ENCODE data around the gene ACY1. TPM values are rescaled to one million over a fixed set of nuclear protein-coding genes. Genes with fewer than 3 reads are reported as not detected.

Gene ACY1
- total and polyA plus RNA-seq, 8 donors: 8.0 to 60.6 (median 38.3) TPM; not detected in 1

DNA sequence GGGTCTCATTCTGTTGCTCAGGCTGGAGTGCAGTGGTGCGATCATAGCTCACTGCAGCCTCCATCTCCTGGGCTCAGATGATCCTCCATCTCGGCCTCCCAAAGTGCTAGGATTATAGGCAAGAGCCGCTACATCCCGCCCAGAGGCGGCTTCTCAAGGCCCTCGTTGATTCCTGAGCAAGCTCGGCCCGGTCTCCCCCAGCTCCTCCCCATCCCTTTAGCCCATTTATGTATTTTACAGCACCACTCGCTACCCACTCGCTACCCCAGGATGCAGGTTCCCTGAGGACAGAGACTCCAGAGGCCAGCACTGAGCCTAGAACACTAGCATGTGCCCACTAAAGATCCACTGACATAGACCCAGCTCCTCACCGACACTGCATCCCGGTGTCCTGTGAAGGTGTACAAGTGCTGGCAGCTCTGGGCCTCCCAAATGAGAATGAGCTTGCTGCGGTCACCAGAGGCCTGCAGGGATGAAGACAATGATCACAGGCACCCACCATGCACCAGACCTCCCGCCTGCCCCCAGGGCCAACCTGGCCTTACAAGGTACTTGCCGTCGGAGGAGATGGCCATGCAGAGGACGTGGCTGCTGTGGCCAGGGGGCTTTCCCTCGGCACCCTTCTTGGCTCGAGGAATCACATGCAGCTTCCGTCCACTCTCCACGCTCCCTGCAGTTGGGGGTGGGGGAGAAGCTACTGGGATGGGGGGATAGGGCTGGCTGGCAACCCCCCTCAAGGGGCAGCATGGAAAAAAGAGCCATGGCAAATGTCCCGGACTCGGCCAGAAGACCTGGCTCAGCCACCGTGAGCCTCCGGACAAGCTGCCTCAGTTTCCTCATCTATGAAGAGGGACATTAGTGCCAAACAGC, 47.2 kb upstream of the ACY1 start:
- no peak for TF ChIP-seq EP300 (IDR thresholded peaks at IDR 0.05)
- no peak for TF ChIP-seq POLR2A (IDR thresholded peaks at IDR 0.05)
- TF ChIP-seq, protein P1, sequence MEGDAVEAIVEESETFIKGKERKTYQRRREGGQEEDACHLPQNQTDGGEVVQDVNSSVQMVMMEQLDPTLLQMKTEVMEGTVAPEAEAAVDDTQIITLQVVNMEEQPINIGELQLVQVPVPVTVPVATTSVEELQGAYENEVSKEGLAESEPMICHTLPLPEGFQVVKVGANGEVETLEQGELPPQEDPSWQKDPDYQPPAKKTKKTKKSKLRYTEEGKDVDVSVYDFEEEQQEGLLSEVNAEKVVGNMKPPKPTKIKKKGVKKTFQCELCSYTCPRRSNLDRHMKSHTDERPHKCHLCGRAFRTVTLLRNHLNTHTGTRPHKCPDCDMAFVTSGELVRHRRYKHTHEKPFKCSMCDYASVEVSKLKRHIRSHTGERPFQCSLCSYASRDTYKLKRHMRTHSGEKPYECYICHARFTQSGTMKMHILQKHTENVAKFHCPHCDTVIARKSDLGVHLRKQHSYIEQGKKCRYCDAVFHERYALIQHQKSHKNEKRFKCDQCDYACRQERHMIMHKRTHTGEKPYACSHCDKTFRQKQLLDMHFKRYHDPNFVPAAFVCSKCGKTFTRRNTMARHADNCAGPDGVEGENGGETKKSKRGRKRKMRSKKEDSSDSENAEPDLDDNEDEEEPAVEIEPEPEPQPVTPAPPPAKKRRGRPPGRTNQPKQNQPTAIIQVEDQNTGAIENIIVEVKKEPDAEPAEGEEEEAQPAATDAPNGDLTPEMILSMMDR (IDR thresholded peaks at IDR 0.05): no peak
- TF ChIP-seq POLR2AphosphoS5 (IDR thresholded peaks at IDR 0.05): no peak
- intact Hi-C loops (cut with DNase I; ENCODE audit: low total_unique reads): no loop called here
- DNase-seq: peak; percentile 1 to 22
- H3K4me3 ChIP-seq: no peak overlapping the region
- H3K36me3 ChIP-seq: peaks cover 50 to 83% (median 74%) of the 10 kb centered on the region in 4 donors
- no peaks in the 10 kb centered on the region for H3K27me3 ChIP-seq
- peaks cover 11 to 15% (median 13%) of the 10 kb centered on the region in 4 donors for H3K4me1 ChIP-seq
- H3K9me3 ChIP-seq: no peaks in the 10 kb centered on the region
- WGBS, 5 donors: 93 to 98% (median 97%) methylated on average over 22 to 25 of the region's 25 CpGs
- no peak overlapping the region for H3K27ac ChIP-seq

DNA sequence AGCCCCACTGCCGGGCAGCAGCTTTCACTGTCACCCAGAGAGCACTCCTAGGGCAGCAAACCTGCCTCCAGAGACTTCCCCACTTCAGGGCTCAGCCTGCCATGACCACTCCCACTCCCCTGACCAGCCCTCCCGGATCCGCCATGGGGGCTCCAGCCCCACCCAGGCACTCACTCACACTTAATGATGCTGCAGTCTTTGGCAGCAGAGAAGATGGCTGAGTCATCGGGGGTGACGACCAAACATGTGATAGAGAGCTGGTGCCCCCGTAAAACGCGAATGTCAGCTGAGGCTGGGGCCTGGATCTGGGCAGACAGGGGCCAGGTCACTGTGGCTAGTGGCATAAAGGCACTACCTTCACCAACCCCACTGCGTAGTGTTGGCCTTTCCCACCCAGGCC, 46.3 kb upstream of the ACY1 start:
- no peaks in the 10 kb centered on the region for H3K27me3 ChIP-seq
- no peaks in the 10 kb centered on the region for H3K9me3 ChIP-seq
- no peak overlapping the region for H3K4me3 ChIP-seq
- H3K4me1 ChIP-seq: peaks cover 13 to 20% (median 17%) of the 10 kb centered on the region in 4 donors
- 80 to 90% (median 86%) methylated on average over 5 to 9 of the region's 9 CpGs for WGBS, 5 donors
- DNase-seq: peak; percentile 2 to 7
- no peak overlapping the region for H3K27ac ChIP-seq
- intact Hi-C loops (cut with DNase I; ENCODE audit: low total_unique reads): no loop called here
- peaks cover 50 to 74% (median 71%) of the 10 kb centered on the region in 4 donors for H3K36me3 ChIP-seq
- no peak for TF ChIP-seq POLR2A (IDR thresholded peaks at IDR 0.05)
- TF ChIP-seq EP300 (IDR thresholded peaks at IDR 0.05): no peak

DNA sequence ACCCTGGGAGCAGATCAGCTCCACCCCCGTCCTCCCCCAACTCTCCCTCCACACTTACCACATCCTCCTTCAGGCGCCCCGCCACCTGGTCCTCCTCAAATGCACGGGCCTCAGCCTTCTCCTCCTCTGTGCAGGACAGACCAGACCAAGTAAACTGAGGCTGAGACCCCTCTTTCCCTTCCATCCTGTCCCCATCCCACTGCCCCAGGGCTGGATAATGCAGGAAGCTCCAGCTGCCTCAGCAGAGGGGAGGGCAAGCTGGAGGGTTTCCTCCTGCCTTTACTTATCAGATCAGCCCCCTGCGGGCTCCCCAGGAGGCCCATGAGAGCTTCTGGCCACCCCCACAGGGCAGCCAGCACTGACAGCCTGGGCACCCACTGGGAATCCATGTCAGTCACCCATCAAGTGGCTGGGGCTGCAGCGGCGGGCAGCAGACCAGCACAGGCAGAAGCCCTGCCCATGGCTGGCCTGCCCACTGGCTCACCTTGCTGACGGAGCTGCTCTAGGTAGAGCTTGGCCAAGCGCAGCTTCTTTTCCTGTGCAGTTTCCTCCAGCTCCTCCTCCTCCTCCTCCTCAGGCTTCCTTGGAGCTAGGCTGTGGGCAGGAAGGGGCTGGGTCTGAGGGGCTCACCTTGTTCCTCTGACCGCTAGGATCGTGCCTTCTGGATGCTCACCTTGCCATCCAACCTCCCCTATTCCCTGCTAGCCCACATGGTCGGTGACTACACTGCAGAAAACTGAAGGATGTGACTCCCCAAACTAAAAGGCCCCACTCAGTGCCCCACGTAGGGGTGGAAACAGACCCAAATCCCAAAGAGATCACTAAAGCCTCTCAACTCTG, 45.5 kb upstream of the ACY1 start:
- 86 to 94% (median 92%) methylated on average over 11 to 13 of the region's 13 CpGs for WGBS, 5 donors
- H3K4me1 ChIP-seq: peaks cover 20 to 28% (median 24%) of the 10 kb centered on the region in 4 donors
- no peak for TF ChIP-seq POLR2A (IDR thresholded peaks at IDR 0.05)
- TF ChIP-seq POLR2AphosphoS5 (IDR thresholded peaks at IDR 0.05): no peak
- no peak for TF ChIP-seq EP300 (IDR thresholded peaks at IDR 0.05)
- TF ChIP-seq, protein P1 (IDR thresholded peaks at IDR 0.05): no peak
- H3K9me3 ChIP-seq: no peaks in the 10 kb centered on the region
- H3K27me3 ChIP-seq: no peaks in the 10 kb centered on the region
- peaks cover 50 to 66% (median 62%) of the 10 kb centered on the region in 4 donors for H3K36me3 ChIP-seq
- DNase-seq: peak; percentile 2 to 20
- no peak overlapping the region for H3K4me3 ChIP-seq
- no peak overlapping the region for H3K27ac ChIP-seq
- intact Hi-C loops (cut with DNase I; ENCODE audit: low total_unique reads): no loop called here

DNA sequence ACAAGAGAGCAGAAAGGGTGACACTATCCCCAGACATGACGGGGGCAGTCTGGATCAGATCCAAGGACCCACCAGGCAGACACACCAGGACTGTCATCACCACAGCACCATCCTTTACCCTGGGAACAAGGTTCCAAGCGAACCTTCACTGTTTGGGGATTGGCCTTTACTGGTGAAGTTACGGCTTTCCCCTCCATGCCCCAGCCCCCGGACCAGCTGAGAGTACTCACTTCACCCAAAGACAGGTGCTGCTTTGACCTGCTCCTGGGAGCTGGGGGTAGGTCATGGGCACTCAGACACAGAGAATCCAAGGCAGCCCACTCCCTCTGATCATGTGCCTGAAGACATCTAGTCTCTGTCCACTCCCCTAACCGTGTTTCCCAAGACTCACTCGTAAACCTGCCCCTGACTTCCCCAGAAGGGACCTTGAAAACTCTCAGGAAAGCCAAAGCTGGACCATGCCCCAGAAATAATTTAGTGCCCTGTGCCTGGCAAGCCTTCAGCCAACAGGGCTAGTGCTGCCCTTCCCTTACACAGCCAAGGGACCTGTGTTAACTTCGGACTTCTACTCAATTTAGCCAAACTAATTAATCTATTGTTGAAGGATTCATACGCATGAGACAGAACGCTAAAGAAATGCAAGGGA, 44.4 kb upstream of the ACY1 start:
- WGBS, 5 donors: 86 to 96% (median 93%) methylated on average over 9 of the region's 9 CpGs
- no peak overlapping the region for H3K4me3 ChIP-seq
- DNase-seq: peak; percentile 3 to 14
- TF ChIP-seq EP300 (IDR thresholded peaks at IDR 0.05): no peak
- no peak for TF ChIP-seq POLR2A (IDR thresholded peaks at IDR 0.05)
- no peak for TF ChIP-seq POLR2AphosphoS5 (IDR thresholded peaks at IDR 0.05)
- TF ChIP-seq, protein P1 (IDR thresholded peaks at IDR 0.05): no peak
- peaks cover 26 to 36% (median 31%) of the 10 kb centered on the region in 4 donors for H3K4me1 ChIP-seq
- peaks cover 43 to 55% (median 52%) of the 10 kb centered on the region in 4 donors for H3K36me3 ChIP-seq
- H3K9me3 ChIP-seq: no peaks in the 10 kb centered on the region
- H3K27ac ChIP-seq: no peak overlapping the region
- intact Hi-C loops (cut with DNase I; ENCODE audit: low total_unique reads): no loop called here
- H3K27me3 ChIP-seq: no peaks in the 10 kb centered on the region
